GM12891 (cell line): ENCODE results near the gene LETMD1.

Experiments
- POLR2A ChIP-seq: IDR thresholded peaks from 2 replicates; pipeline ENCODE4 v1.6.1; 2011; ENCODE audit warnings: low read depth, low read length, control low read depth
- POLR2AphosphoS5 ChIP-seq: IDR thresholded peaks from 2 replicates; pipeline ENCODE4 v1.6.1; 2011; ENCODE audit warnings: low read depth, low read length, control low read depth

GRCh38 chr12:51020448-51021182 lies 27.5 kb upstream of the LETMD1 start:
- TF ChIP-seq POLR2AphosphoS5 (no peak), POLR2A (no peak)
